Measurements from ENCODE around the gene IDH1.

IDH1 gene

DNA sequence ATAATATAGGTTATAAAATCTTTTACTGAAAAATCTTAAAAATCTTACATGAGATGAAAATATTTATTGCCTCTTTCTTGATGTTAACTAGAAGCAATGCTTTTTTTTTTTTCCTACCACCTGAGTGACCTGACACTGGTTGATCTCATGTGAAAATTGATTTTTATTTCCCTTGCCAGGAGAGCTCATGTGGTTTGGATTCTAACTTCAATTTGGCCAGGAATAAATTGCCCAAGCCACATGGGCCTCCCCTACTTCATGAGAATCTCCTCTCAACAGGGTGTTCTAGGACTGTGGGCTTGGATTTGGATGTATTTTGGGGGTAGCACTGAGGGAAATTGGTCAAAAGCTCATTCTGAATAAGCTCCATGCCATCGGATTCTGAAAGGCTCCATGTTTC is 20.1 kb downstream of the IDH1 start:
- TF ChIP-seq POLR2AphosphoS5 (IDR thresholded peaks at IDR 0.05; ENCODE audit: low read depth, low read length): no peak
- TF ChIP-seq, protein P1, sequence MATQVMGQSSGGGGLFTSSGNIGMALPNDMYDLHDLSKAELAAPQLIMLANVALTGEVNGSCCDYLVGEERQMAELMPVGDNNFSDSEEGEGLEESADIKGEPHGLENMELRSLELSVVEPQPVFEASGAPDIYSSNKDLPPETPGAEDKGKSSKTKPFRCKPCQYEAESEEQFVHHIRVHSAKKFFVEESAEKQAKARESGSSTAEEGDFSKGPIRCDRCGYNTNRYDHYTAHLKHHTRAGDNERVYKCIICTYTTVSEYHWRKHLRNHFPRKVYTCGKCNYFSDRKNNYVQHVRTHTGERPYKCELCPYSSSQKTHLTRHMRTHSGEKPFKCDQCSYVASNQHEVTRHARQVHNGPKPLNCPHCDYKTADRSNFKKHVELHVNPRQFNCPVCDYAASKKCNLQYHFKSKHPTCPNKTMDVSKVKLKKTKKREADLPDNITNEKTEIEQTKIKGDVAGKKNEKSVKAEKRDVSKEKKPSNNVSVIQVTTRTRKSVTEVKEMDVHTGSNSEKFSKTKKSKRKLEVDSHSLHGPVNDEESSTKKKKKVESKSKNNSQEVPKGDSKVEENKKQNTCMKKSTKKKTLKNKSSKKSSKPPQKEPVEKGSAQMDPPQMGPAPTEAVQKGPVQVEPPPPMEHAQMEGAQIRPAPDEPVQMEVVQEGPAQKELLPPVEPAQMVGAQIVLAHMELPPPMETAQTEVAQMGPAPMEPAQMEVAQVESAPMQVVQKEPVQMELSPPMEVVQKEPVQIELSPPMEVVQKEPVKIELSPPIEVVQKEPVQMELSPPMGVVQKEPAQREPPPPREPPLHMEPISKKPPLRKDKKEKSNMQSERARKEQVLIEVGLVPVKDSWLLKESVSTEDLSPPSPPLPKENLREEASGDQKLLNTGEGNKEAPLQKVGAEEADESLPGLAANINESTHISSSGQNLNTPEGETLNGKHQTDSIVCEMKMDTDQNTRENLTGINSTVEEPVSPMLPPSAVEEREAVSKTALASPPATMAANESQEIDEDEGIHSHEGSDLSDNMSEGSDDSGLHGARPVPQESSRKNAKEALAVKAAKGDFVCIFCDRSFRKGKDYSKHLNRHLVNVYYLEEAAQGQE (IDR thresholded peaks at IDR 0.05; ENCODE audit: insufficient read depth in 1 of 2, low read depth in 2 of 2, low read length in 2 of 2): no peak
- TF ChIP-seq TAF1 (IDR thresholded peaks at IDR 0.05; ENCODE audit: borderline replicate concordance, insufficient read depth, low read length): no peak

DNA sequence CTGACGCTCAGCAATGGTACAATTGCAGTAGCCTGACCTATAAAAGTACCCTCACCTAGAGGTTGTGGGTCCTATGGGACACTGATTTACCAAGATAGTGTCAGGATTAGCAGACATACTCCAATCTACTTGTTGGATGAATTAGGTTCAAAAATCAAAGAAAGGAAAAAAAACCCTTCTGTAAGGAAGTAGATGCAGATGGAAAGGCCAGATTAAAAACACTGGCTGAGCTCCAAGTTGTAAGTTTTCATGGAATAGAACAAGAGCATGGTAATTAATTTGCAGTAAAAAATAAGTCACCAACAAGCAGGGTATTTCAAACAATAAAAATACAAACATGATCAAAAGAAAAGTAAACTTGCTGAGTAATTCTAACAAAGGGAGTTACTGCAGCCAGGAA is 26.4 kb downstream of the IDH1 start:
- no peak for TF ChIP-seq SIN3A (IDR thresholded peaks at IDR 0.05; ENCODE audit: borderline replicate concordance, insufficient read depth, low read length)

DNA sequence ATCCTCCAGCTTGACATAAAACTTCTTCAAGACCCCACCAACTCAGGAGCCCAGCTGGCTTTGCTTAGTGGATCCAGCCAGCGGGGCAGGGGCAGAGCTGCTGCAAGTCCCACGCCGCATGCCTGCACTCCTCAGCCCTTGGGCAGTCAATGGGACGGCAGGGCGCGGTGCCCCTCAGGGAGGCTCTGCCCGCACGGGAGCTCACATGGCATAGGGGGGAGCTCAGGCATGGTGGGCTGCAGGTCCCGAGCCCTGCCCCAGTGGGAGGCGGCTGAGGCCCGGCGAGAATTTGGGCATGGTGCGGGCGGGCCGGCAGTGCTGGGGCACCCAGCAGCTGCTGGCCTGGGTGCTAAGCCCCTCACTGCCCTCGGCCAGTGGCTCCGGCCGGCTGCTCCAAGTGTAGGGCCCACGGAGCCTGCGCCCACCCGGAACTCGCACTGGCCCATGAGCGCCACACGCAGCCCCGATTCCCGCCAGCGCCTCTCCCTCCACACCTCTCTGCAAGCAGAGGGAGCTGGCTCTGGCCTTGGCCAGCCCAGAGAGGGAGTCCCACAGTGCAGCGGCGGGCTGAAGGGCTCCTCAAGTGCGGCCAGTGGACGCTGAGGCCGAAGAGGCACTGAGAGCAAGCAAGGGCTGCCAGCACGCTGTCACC is 27.2 kb downstream of the IDH1 start:
- no peak for TF ChIP-seq TAF1 (IDR thresholded peaks at IDR 0.05; ENCODE audit: borderline replicate concordance, insufficient read depth, low read length)
- TF ChIP-seq POLR2AphosphoS5 (IDR thresholded peaks at IDR 0.05; ENCODE audit: low read depth, low read length): no peak
- no peak for TF ChIP-seq SIN3A (IDR thresholded peaks at IDR 0.05; ENCODE audit: borderline replicate concordance, insufficient read depth, low read length)
- TF ChIP-seq, protein P1 (IDR thresholded peaks at IDR 0.05; ENCODE audit: insufficient read depth in 1 of 2, low read depth in 2 of 2, low read length in 2 of 2): no peak
- no peak for TF ChIP-seq FOXP2 (optimal IDR thresholded peaks at IDR 0.05; ENCODE audit: borderline replicate concordance, extremely low read depth, extremely low read length, insufficient read depth)

DNA sequence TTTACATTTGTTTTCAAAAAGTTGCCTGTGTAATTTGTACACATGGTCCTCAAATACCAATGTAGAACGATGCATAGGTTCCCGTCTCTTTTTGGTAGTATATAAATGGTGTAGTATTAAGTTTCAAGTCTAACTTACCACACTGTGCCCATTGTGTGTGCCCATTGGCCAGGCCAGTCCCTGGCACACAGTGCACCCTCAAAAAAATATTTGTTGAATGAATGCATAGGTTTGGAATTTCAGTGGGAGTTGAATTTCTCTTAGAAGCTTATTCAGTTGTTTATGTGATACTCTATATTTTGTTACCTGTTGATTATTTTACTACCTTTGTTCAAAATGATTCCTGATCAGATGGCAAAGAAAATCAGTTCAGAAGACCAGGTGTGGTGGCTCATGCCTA is 30.1 kb downstream of the IDH1 start:
- no peak for TF ChIP-seq TAF1 (IDR thresholded peaks at IDR 0.05; ENCODE audit: borderline replicate concordance, insufficient read depth, low read length)
- TF ChIP-seq FOXP2 (optimal IDR thresholded peaks at IDR 0.05; ENCODE audit: borderline replicate concordance, extremely low read depth, extremely low read length, insufficient read depth): no peak
- no peak for TF ChIP-seq POLR2AphosphoS5 (IDR thresholded peaks at IDR 0.05; ENCODE audit: low read depth, low read length)
- no peak for TF ChIP-seq SIN3A (IDR thresholded peaks at IDR 0.05; ENCODE audit: borderline replicate concordance, insufficient read depth, low read length)
- TF ChIP-seq, protein P1 (IDR thresholded peaks at IDR 0.05; ENCODE audit: insufficient read depth in 1 of 2, low read depth in 2 of 2, low read length in 2 of 2): no peak

DNA sequence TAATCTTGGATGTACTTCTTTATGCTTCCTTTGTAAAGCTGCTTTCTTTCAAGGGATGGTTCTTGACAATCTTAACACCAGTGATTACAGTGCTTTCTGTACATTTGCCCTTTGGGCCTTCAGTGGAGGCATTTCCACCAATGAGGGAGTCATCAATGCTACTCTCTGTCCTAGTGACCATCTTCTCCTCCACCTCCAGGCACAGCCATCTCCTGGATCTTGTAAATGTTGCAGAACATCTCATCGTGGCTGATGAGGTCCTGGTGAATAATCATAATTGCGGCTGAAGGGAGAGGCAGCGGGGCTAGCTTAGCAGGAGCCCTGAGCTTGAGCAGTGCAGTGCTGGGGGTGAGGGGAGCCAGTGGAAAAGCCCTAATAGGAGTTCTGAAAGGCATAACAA is 32.5 kb downstream of the IDH1 start:
- TF ChIP-seq TAF1 (IDR thresholded peaks at IDR 0.05; ENCODE audit: borderline replicate concordance, insufficient read depth, low read length): no peak
- TF ChIP-seq, protein P1 (IDR thresholded peaks at IDR 0.05; ENCODE audit: insufficient read depth in 1 of 2, low read depth in 2 of 2, low read length in 2 of 2): no peak
- TF ChIP-seq FOXP2 (optimal IDR thresholded peaks at IDR 0.05; ENCODE audit: borderline replicate concordance, extremely low read depth, extremely low read length, insufficient read depth): no peak
- no peak for TF ChIP-seq SIN3A (IDR thresholded peaks at IDR 0.05; ENCODE audit: borderline replicate concordance, insufficient read depth, low read length)
- no peak for TF ChIP-seq POLR2AphosphoS5 (IDR thresholded peaks at IDR 0.05; ENCODE audit: low read depth, low read length)
